DMS79 treated with DMSO at 0.1 percent for 48 hours (cell line): ENCODE data around the gene SREK1IP1.
"Not testable (repeated sequence)": the region's sequence is repeated elsewhere in the genome, so short reads cannot be mapped to it uniquely, and the experiment has no call there.

Source experiments
- DNase-seq: peaks from one replicate; lab custom pipeline; 2025; lab: John Stamatoyannopoulos, UW

The SREK1IP1 gene

GRCh38 chr5:64765804-64766504 is 2.5 kb downstream of the SREK1IP1 start:
- DNase-seq = no peak

GRCh38 chr5:64763948-64764503 is 4.5 kb downstream of the SREK1IP1 start:
- DNase-seq = no peak

DNA sequence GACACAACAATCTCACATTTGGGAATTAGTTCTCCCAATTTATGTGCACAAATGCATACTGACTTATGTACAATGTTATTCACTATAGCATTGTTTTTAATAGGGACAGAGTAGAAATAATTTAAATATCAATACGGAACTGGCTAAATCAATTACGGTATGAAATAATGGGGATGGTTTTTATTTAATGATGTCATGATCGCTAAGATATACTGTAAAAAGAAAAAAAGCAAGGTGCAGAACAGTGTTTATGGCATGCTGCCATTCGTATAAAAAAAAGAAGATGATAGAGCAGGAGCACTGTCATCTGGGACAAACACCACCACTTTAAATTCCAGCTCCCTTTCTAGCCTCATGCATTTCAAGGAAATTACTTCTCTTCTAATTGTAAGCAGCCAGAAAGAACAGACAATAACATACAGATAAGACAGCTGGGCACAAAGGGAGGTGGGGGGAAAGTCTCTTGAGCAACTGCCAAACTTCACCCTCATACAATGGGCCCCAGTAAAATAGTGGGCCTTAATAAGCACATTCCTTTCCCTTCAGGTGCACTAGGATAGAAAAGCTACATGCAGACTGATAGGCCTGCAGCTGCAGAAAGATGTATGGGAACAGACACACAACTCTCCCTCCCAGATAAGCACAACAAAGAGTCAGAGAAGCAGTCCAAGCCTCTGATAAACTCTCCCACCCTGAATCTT is 8.4 kb downstream of the SREK1IP1 start:
- no peak for DNase-seq

DNA sequence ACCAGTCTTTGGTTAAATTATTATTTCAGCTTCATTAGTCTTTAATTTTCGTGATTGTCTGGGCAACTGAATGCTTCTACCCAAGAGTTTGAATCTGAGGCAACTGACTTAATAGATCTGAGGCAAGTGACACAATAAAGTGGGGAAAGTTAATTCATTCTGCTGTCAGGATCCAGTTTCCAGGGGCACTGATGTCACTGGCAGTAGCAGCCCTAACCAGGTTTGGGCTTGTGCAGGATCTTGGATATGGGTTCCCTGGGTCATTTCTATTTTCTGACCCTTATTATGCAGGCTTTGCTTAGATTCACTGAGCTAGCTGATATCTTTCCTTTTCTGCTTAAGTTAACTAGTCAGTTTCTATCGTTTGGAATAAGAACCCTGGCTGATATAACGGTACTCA is 9.6 kb downstream of the SREK1IP1 start:
- DNase-seq = no peak

GRCh38 chr5:64754066-64754465 is 14.4 kb downstream of the SREK1IP1 start:
- no peak for DNase-seq

- no peak for DNase-seq
Measured at GRCh38 chr5:64749385-64749784, 19.1 kb downstream of the SREK1IP1 start.

DNA sequence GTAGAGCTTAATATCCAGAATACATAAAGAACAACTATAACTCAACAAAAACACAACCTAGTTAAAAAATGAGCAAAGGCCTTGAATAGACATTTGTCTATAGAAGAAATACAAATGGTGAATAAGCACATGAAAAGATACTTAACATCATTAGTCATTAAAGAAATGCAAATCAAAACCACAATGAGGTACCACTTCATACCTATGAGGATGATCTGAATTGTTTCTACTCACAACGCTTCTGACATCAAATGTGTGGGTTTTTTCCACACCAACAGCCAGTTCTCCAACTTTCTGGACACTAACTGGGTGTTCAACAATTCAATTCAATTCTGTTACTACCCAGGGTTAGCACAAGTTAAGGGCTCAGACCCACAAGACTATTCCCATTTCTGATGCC is 22.0 kb downstream of the SREK1IP1 start:
- DNase-seq = no peak

GRCh38 chr5:64744914-64745313 is 23.6 kb downstream of the SREK1IP1 start:
- DNase-seq = no peak

- DNase-seq = no peak
Measured at GRCh38 chr5:64742821-64743220, 25.7 kb downstream of the SREK1IP1 start.

- no peak for DNase-seq
Measured at GRCh38 chr5:64742411-64742810, 26.1 kb downstream of the SREK1IP1 start.

GRCh38 chr5:64727150-64727549 is 41.3 kb downstream of the SREK1IP1 start:
- DNase-seq = no peak

DNA sequence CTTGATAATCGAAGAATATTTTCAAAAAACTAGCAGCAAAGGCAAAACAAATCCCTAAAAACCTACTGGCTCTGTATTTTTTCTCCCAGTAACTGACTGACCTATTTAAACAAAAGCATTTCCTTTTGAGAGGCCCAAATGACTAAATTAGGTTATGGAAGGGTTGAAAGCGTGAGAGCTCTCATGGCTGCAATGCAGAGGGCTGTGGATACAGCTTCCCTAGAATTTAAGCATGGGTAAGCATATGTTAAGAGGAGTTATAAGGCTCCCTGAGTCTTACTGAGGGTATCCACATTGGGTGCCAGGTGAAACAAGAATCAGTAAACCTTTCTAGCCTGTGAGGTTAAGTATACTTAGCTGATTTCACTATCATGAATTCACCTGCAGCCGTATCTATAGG is 45.9 kb downstream of the SREK1IP1 start:
- no peak for DNase-seq

DNA sequence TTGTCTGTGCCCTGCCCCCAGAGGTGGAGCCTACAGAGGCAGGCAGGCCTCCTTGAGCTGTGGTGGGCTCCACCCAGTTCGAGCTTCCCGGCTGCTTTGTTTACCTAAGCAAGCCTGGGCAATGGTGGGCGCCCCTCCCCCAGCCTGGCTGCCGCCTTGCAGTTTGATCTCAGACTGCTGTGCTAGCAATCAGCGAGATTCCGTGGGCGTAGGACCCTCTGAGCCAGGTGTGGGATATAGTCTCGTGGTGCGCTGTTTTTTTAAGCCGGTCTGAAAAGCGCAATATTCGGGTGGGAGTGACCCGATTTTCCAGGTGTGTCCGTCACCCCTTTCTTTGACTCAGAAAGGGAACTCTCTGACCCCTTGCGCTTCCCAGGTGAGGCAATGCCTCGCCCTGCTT is 54.0 kb downstream of the SREK1IP1 start:
- DNase-seq = not testable (repeated sequence)

DNA sequence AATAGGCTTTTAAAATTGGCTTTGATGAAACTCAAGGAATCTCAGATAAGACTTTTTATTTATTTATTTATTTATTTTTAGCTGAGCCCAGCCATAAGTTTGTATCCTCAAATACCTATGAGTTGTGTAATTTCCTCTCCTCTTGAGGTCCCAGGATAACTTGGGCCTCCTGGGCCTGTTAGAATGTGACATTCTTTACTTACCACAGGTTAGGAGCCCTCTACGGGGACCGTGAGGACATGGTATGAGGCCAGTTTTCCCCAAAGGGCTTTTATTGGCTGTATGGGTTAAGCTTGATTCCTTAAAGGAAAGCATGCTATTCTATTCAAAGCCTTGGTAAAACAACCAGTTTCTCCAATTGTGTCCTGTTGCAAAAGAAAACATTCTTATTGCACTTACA is 61.3 kb downstream of the SREK1IP1 start:
- no peak for DNase-seq

DNA sequence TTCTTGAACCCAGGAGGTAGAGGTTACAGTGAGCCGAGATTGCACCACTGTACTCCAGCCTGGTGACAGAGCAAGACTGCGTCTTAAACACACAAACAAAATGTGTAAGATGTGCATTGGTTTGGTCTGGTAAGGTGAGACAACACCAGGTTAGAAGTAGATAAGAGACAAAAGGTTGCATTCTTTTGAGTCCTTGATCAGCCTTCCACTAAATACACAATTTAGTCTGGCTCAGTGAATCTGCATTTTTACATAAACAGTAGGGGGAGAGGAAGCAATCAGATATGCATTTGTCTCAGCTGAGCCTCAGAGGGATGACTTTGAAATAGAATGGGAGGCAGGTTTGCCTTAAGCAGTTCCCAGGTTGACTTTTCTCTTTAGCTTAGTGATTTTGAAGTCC is 62.4 kb downstream of the SREK1IP1 start:
- not testable (repeated sequence) for DNase-seq

DNA sequence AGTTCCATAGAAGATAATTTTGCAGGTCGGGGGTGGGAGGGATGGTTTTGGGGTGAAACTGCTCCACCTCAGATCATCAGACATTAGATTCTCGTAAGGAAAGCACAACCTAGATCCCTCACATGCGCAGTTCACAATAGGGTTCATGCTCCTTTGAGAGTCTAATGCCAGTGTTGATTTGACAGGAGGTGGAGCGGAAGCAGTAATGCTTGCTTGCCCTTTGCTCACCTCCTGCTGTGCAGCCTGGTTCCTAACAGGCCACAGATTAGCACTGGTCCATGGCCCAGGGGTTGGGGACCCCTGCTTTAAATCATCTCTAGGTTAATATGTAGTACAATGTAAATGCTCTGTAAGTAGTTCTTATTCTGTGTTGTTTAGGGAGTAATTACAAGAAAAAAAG is 67.7 kb downstream of the SREK1IP1 start:
- no peak for DNase-seq

DNA sequence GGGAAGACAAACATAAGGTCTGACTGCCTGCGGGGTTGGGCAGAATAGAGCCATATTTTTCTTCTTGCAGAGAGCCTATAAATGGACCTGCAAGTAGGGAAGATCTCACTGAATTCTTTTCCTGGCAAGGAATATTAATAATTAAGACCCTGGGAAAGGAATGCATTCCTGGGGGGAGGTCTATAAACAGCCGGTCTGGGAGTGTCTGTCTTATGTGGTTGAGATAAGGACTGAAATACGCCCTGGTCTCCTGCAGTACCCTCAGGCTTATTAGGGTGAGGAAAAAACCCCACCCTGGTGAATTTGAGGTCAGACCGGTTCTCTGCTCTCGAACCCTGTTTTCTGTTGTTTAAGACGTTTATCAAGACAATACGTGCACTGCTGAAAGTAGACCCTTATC is 72.1 kb downstream of the SREK1IP1 start:
- DNase-seq = not testable (repeated sequence)

GRCh38 chr5:64693636-64694035 is 74.9 kb downstream of the SREK1IP1 start:
- DNase-seq = no peak

- no peak for DNase-seq
Measured at GRCh38 chr5:64691291-64691690, 77.2 kb downstream of the SREK1IP1 start.

DNA sequence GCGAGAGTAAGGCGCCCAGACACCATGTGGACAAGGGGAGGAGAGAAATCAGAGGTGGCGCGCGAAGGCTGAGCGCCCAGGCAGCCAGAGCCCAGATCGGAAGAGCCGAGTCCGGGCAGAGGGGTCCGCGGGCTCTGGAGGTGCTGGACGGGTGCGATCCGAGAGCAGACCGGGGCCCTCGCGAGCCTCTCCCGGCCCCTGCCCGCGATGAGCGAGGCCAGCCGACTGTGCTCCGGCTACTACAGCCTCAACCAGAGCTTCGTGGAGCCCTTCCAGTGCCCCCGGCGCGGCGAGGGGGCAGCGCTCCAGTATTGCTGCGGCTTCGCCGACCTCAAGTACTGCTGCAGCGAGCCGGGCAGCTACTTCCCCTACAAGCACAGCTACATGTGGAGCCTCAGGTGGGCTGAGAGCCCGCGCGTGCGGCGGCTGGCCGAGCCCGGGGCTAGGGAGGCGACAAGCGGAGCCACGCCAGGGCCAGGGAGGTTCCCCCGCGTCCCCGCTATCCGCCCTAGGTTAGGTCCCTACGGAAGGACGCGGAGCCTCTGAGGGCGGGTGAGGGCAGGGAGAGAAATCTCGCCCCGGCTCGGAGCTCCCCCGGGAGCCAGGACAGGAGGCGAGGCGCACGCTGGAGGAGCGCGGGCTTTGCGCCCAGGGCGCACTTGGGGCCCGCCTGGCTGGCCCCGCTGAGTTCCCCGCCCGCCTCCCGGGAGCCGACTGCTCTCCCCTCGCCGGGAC is 77.9 kb downstream of the SREK1IP1 start, which contains the start of gene SHISAL2B:
Gene SHISAL2B (plus strand): TSS at position 87 of the 735 bp plus-strand sequence. CDS start 121 bp downstream, at position 208.
- DNase-seq = peak; percentile 14

- no peak for DNase-seq
Measured at GRCh38 chr5:64690104-64690416, 78.4 kb downstream of the SREK1IP1 start.

GRCh38 chr5:64688965-64689364 is 79.5 kb downstream of the SREK1IP1 start:
- DNase-seq = no peak

DNA sequence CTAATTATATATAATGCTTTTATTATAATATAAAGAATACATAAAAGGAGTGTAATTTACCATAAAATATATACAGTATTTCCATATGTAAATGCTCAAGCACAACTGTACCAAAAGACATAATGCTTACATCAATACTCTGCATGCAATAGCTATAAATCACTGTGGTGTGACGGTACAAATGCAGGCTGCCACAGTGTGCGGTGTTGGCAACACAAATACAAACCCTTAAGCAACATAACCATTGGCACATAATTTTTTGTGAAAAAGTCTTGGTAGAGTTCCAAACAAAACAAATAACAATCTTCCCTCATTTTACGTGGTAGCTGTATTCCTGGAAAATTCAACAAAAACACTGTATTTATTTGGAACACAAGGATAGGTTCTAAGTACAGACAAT is 80.1 kb downstream of the SREK1IP1 start:
- no peak for DNase-seq
